ENCODE results near the gene SMC4.

The SMC4 gene

GRCh38 chr3:160401291-160402095 is 2.0 kb downstream of the SMC4 start:
- no peaks in the 10 kb centered on the region for H3K27me3 ChIP-seq (replicated peaks in 2 of 5; ENCODE audit: control insufficient read depth in 4 of 5, insufficient read depth in 5 of 5, low read length in 4 of 5)
- H3K36me3 ChIP-seq (ENCODE audit: control insufficient read depth in 4 of 4, insufficient read depth in 4 of 4, low read length in 3 of 4), result peaks cover 0 to 23% (median 3%) of the 10 kb centered on the region in 4 experiments
- 5% methylated on average over 8 of the region's 16 CpGs for WGBS (ENCODE audit: insufficient coverage)
- peak overlapping the region; percentile 86 to 95 for H3K27ac ChIP-seq (ENCODE audit: insufficient read depth in 1 of 2, low read depth in 1 of 2, low read length in 2 of 2, poor library complexity in 1 of 2, severe bottlenecking in 2 of 2)
- H3K4me1 ChIP-seq (ENCODE audit: control extremely low read depth in 1 of 4, control insufficient read depth in 4 of 4, insufficient read depth in 4 of 4, low read length in 3 of 4), result peaks cover 26 to 54% (median 37%) of the 10 kb centered on the region in 4 experiments
- POLR2A ChIA-PET, result no interaction called here
- CTCF ChIA-PET, result interaction anchor here (1.6 to 4.6 kb wide), 2 partner anchors 11 to 14 kb away, joined by 3 to 22 read pairs; no protein-coding TSS in a partner anchor
- peak; percentile 40 to 64 (median 56) for DNase-seq
- peak overlapping the region in 6 of 7 experiments; percentile 88 to 99 (median 98) for H3K4me3 ChIP-seq (ENCODE audit: control insufficient read depth in 1 of 7, extremely low read depth in 1 of 7, insufficient read depth in 4 of 7, low read depth in 2 of 7, low read length in 6 of 7)
- H3K9me3 ChIP-seq (ENCODE audit: control extremely low read depth in 1 of 5, control insufficient read depth in 4 of 5, insufficient read depth in 2 of 5, low read depth in 1 of 5, low read length in 4 of 5), result no peaks in the 10 kb centered on the region

DNA sequence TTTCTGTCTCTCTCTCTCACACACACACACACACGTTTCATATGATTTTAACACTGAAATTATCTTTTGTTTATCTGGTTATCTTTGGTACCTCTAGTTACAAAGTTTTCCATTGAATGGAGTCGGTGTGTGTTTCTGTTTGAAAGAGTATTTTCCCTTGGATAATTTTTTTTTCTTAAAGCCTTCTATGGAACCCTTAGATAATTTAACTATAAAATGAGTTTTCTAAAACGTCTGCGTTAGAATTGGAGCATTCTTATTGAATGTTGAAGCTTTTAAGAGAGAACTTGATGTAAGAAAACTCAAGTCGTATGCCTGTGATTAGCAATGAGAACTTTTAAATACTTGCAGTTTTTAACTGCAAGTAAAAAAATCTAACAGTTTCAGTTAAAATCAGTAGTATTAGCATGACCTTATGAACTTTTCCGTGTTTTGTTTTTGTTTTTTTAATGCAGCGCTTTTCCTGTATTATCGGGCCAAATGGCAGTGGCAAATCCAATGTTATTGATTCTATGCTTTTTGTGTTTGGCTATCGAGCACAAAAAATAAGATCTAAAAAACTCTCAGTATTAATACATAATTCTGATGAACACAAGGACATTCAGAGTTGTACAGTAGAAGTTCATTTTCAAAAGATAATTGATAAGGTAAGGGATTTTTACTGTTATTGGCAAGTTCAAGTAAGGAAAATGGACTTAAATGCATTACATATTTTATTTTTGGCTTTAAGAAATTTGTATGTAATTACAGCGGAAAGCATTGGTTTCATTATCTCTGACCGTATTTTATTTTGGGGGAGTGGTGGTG is 3.0 kb downstream of the SMC4 start:
- Histone ChIP-seq H3K27me3 (replicated peaks in 2 of 5; ENCODE audit: control insufficient read depth in 4 of 5, insufficient read depth in 5 of 5, low read length in 4 of 5) (no peaks in the 10 kb centered on the region), H3K4me3 (ENCODE audit: control insufficient read depth in 1 of 7, extremely low read depth in 1 of 7, insufficient read depth in 4 of 7, low read depth in 2 of 7, low read length in 6 of 7) (peak overlapping the region in 5 of 7 experiments; percentile 88 to 99 (median 99)), H3K27ac (ENCODE audit: insufficient read depth in 1 of 2, low read depth in 1 of 2, low read length in 2 of 2, poor library complexity in 1 of 2, severe bottlenecking in 2 of 2) (peak overlapping the region; percentile 86 to 95), H3K9me3 (ENCODE audit: control extremely low read depth in 1 of 5, control insufficient read depth in 4 of 5, insufficient read depth in 2 of 5, low read depth in 1 of 5, low read length in 4 of 5) (no peaks in the 10 kb centered on the region), H3K36me3 (ENCODE audit: control insufficient read depth in 4 of 4, insufficient read depth in 4 of 4, low read length in 3 of 4) (peaks cover 2 to 29% (median 5%) of the 10 kb centered on the region in 4 experiments), H3K4me1 (ENCODE audit: control extremely low read depth in 1 of 4, control insufficient read depth in 4 of 4, insufficient read depth in 4 of 4, low read length in 3 of 4) (peaks cover 26 to 57% (median 37%) of the 10 kb centered on the region in 4 experiments)
- POLR2A ChIA-PET, result interaction anchor here (0.6 to 0.9 kb wide), 2 partner anchors 8 to 231 kb away, joined by 3 read pairs; no protein-coding TSS in a partner anchor
- CTCF ChIA-PET, result interaction anchor here (0.8 to 4.6 kb wide), 4 partner anchors 10 to 368 kb away, joined by 3 to 22 read pairs (median 3); no protein-coding TSS in a partner anchor
- 33% methylated on average over 3 of the region's 11 CpGs for WGBS (ENCODE audit: insufficient coverage)
- DNase-seq, result no peak

DNA sequence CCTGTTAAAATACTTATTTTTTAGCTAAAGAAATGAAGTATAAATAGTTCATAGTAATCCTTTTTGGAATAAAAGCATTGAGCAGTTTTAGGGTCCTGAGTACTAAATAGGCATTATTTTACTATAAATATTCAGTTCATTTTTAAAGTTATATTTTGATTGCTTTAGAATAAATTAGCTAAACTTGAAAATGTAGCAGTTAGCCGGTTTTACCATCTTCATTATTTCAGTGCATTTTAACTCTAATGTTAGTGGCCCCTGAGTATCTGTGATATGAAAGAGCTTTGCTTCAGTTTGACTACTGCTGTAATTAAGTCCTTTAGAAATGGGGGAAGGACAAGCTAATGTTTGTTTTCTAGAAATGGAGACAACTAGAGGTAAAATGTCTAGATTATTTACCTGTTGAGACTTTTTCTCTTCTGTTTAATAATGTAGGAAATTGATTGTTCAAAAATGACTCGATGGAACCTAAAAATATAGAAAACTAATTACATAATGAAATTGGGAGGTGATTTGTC is 3.6 kb downstream of the SMC4 start:
- no peaks in the 10 kb centered on the region for H3K9me3 ChIP-seq (ENCODE audit: control extremely low read depth in 1 of 5, control insufficient read depth in 4 of 5, insufficient read depth in 2 of 5, low read depth in 1 of 5, low read length in 4 of 5)
- ChIA-PET POLR2A (interaction anchor here (0.6 to 0.9 kb wide), 2 partner anchors 9 to 232 kb away, joined by 3 read pairs; no protein-coding TSS in a partner anchor), CTCF (interaction anchor here (0.8 to 4.6 kb wide), 4 partner anchors 10 to 369 kb away, joined by 3 to 22 read pairs (median 3); no protein-coding TSS in a partner anchor)
- peaks cover 24 to 56% (median 36%) of the 10 kb centered on the region in 4 experiments for H3K4me1 ChIP-seq (ENCODE audit: control extremely low read depth in 1 of 4, control insufficient read depth in 4 of 4, insufficient read depth in 4 of 4, low read length in 3 of 4)
- H3K27ac ChIP-seq (ENCODE audit: insufficient read depth in 1 of 2, low read depth in 1 of 2, low read length in 2 of 2, poor library complexity in 1 of 2, severe bottlenecking in 2 of 2), result peak overlapping the region; percentile 86 to 95
- H3K4me3 ChIP-seq (ENCODE audit: control insufficient read depth in 1 of 7, extremely low read depth in 1 of 7, insufficient read depth in 4 of 7, low read depth in 2 of 7, low read length in 6 of 7), result peak overlapping the region in 5 of 7 experiments; percentile 88 to 99 (median 99)
- H3K36me3 ChIP-seq (ENCODE audit: control insufficient read depth in 4 of 4, insufficient read depth in 4 of 4, low read length in 3 of 4), result peaks cover 2 to 35% (median 7%) of the 10 kb centered on the region in 4 experiments
- H3K27me3 ChIP-seq (replicated peaks in 2 of 5; ENCODE audit: control insufficient read depth in 4 of 5, insufficient read depth in 5 of 5, low read length in 4 of 5), result no peaks in the 10 kb centered on the region
- no peak for DNase-seq
- WGBS (ENCODE audit: insufficient coverage), result no CpG with 5 or more reads among the region's 2 CpGs

DNA sequence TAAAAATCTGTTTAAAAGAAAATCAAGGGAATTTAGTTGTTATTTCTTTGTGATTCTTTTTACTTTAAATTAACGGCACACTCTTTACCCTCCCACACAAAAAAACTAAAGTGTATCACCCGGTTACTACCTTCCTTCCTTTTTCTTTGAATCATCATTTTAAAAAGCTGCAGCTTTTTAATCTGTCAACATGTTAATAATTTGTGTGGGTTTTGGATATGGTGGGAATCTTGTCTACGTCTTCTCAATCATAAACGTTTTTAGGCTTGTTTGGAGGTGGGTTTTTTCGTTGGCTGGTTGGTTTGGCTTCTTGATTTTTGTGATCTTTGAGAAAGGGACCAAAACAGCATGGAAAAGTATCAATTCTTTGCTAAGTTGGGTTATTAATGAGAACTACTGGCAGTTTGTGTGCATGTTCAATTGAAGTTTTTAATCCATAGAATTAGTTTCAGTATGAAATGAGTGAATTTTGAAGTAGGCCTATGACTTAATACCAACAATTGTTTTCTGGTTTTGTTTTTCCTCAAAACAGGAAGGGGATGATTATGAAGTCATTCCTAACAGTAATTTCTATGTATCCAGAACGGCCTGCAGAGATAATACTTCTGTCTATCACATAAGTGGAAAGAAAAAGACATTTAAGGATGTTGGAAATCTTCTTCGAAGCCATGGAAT is 4.5 kb downstream of the SMC4 start:
- no peaks in the 10 kb centered on the region for H3K9me3 ChIP-seq (ENCODE audit: control extremely low read depth in 1 of 5, control insufficient read depth in 4 of 5, insufficient read depth in 2 of 5, low read depth in 1 of 5, low read length in 4 of 5)
- peaks cover 19 to 49% (median 30%) of the 10 kb centered on the region in 4 experiments for H3K4me1 ChIP-seq (ENCODE audit: control extremely low read depth in 1 of 4, control insufficient read depth in 4 of 4, insufficient read depth in 4 of 4, low read length in 3 of 4)
- WGBS (ENCODE audit: insufficient coverage), result 0% methylated on average over 2 of the region's 7 CpGs
- peak overlapping the region; percentile 86 to 95 for H3K27ac ChIP-seq (ENCODE audit: insufficient read depth in 1 of 2, low read depth in 1 of 2, low read length in 2 of 2, poor library complexity in 1 of 2, severe bottlenecking in 2 of 2)
- POLR2A ChIA-PET, result interaction anchor here (0.6 kb wide), 1 partner anchor 549 kb away, joined by 3 read pairs; no protein-coding TSS in a partner anchor
- no peaks in the 10 kb centered on the region for H3K27me3 ChIP-seq (replicated peaks in 2 of 5; ENCODE audit: control insufficient read depth in 4 of 5, insufficient read depth in 5 of 5, low read length in 4 of 5)
- H3K4me3 ChIP-seq (ENCODE audit: control insufficient read depth in 1 of 7, extremely low read depth in 1 of 7, insufficient read depth in 4 of 7, low read depth in 2 of 7, low read length in 6 of 7), result peak overlapping the region in 5 of 7 experiments; percentile 54 to 99 (median 88)
- no peak for DNase-seq
- H3K36me3 ChIP-seq (ENCODE audit: control insufficient read depth in 4 of 4, insufficient read depth in 4 of 4, low read length in 3 of 4), result peaks cover 2 to 42% (median 11%) of the 10 kb centered on the region in 4 experiments
- CTCF ChIA-PET, result interaction anchor here (1.0 to 4.6 kb wide), 3 partner anchors 9 to 370 kb away, joined by 3 to 22 read pairs (median 3); no protein-coding TSS in a partner anchor

- DNase-seq, result no peak
- POLR2A ChIA-PET, result interaction anchor here (1.8 kb wide), 1 partner anchor 10 kb away, joined by 4 read pairs; the partner anchor contains the start of gene SMC4
- H3K4me3 ChIP-seq (ENCODE audit: control insufficient read depth in 1 of 7, extremely low read depth in 1 of 7, insufficient read depth in 4 of 7, low read depth in 2 of 7, low read length in 6 of 7), result no peak overlapping the region
These were observed 10.6 kb downstream of the SMC4 start for GRCh38 chr3:160409812-160410610.

More at GRCh38 chr3:160409812-160410610, 10.6 kb downstream of the SMC4 start:
- Histone ChIP-seq H3K27me3 (replicated peaks in 2 of 5; ENCODE audit: control insufficient read depth in 4 of 5, insufficient read depth in 5 of 5, low read length in 4 of 5) (no peaks in the 10 kb centered on the region), H3K9me3 (ENCODE audit: control extremely low read depth in 1 of 5, control insufficient read depth in 4 of 5, insufficient read depth in 2 of 5, low read depth in 1 of 5, low read length in 4 of 5) (no peaks in the 10 kb centered on the region), H3K4me1 (ENCODE audit: control extremely low read depth in 1 of 4, control insufficient read depth in 4 of 4, insufficient read depth in 4 of 4, low read length in 3 of 4) (peaks cover 0 to 18% (median 5%) of the 10 kb centered on the region in 4 experiments), H3K36me3 (ENCODE audit: control insufficient read depth in 4 of 4, insufficient read depth in 4 of 4, low read length in 3 of 4) (peaks cover 14 to 69% (median 30%) of the 10 kb centered on the region in 4 experiments), H3K27ac (ENCODE audit: insufficient read depth in 1 of 2, low read depth in 1 of 2, low read length in 2 of 2, poor library complexity in 1 of 2, severe bottlenecking in 2 of 2) (no peak overlapping the region)
- 83% methylated on average over 5 of the region's 10 CpGs for WGBS (ENCODE audit: insufficient coverage)
- CTCF ChIA-PET, result interaction anchor here (0.6 to 1.6 kb wide), 9 partner anchors 10 to 605 kb away, joined by 3 to 4 read pairs (median 3); no protein-coding TSS in a partner anchor

All from common myeloid progenitor, CD34-positive (primary cell).